HTERT RPE-1 (cell line): ENCODE results near the gene IFNL4.
"Not testable (repeated sequence)": the region's sequence is repeated elsewhere in the genome, so short reads cannot be mapped to it uniquely, and the experiment has no call there.

ENCODE experiments used
- in situ Hi-C: fragments of 300-500 bp; cut with MboI; formaldehyde crosslinking; loops from 4 replicates; pipeline ENCODE4 v1.14.3; 2020; ENCODE audit warnings: low sequenced_read_pairs

IFNL4 gene

GRCh38 chr19:39261704-39262103 lies 13.0 kb upstream of the IFNL4 start:
- in situ Hi-C loops: no loop called here

GRCh38 chr19:39257227-39257626 lies 8.6 kb upstream of the IFNL4 start:
- in situ Hi-C loops: no loop called here

- in situ Hi-C loops: no loop called here
These were observed 6.1 kb upstream of the IFNL4 start for GRCh38 chr19:39254531-39255345.

- in situ Hi-C loops: no loop called here
These were observed 4.9 kb upstream of the IFNL4 start for GRCh38 chr19:39253374-39254149.

GRCh38 chr19:39252458-39252857 lies 3.8 kb upstream of the IFNL4 start:
- in situ Hi-C loops: no loop called here

GRCh38 chr19:39251846-39252245 lies 3.2 kb upstream of the IFNL4 start:
- in situ Hi-C loops: no loop called here

GRCh38 chr19:39251081-39251480 lies 2.4 kb upstream of the IFNL4 start:
- in situ Hi-C loops: no loop called here

GRCh38 chr19:39247701-39248664 lies 673 bp downstream of the IFNL4 start:
- in situ Hi-C loops: no loop called here

- in situ Hi-C loops: no loop called here
These were observed 1.5 kb downstream of the IFNL4 start for GRCh38 chr19:39246951-39247669.

GRCh38 chr19:39245166-39245565 lies 3.5 kb downstream of the IFNL4 start:
- in situ Hi-C loops: not testable (repeated sequence)

- in situ Hi-C loops: not testable (repeated sequence)
These were observed 4.1 kb downstream of the IFNL4 start, which contains the start of gene IFNL3 for GRCh38 chr19:39244410-39245100. Gene IFNL3 (minus strand): TSS chr19:39245006. CDS start chr19:39244967, 39 bp downstream.

GRCh38 chr19:39243741-39244140 lies 4.9 kb downstream of the IFNL4 start:
- in situ Hi-C loops: not testable (repeated sequence)

- in situ Hi-C loops: no loop called here
These were observed 8.2 kb downstream of the IFNL4 start for GRCh38 chr19:39240421-39240820.

- in situ Hi-C loops: no loop called here
These were observed 9.7 kb downstream of the IFNL4 start for GRCh38 chr19:39238944-39239343.

GRCh38 chr19:39238209-39238608 lies 10.4 kb downstream of the IFNL4 start:
- in situ Hi-C loops: no loop called here

- in situ Hi-C loops: no loop called here
These were observed 11.2 kb downstream of the IFNL4 start for GRCh38 chr19:39237200-39238184.

- in situ Hi-C loops: no loop called here
These were observed 12.1 kb downstream of the IFNL4 start for GRCh38 chr19:39236527-39236926.

GRCh38 chr19:39232708-39233107 lies 15.9 kb downstream of the IFNL4 start:
- in situ Hi-C loops: no loop called here
